Stomach (tissue), 9 donors: ENCODE measurements around the gene CCDC51. TPM values are rescaled to one million over a fixed set of nuclear protein-coding genes. Genes with fewer than 3 reads are reported as not detected.

Experiments used
- DNase-seq, 2 donors: peaks; one replicate each; pipeline versions ENCODE4 v3.0.0 to v3.0.0-alpha.2; 2013 to 2019
- H3K27ac ChIP-seq, 5 donors: fragments of 200-600 bp in 4 of 5; sonication (generic) in 4 of 5; one replicate each; pipeline ENCODE4 v1.5.1; 2013 to 2019; ENCODE audit warnings: mild to moderate bottlenecking in 1 of 5, moderate library complexity in 1 of 5
- H3K27me3 ChIP-seq, 3 donors: fragments of 200-600 bp; sonication (generic); one replicate each; pipeline ENCODE4 v1.5.1; 2017 to 2019; ENCODE audit warnings: mixed run types in 1 of 3
- H3K36me3 ChIP-seq, 4 donors: fragments of 200-600 bp; sonication (generic); 1 replicate in 3 of 4; 2 replicates in 1 of 4; pipeline ENCODE4 v1.5.1; 2016 to 2019
- H3K4me1 ChIP-seq, 4 donors: fragments of 200-600 bp; sonication (generic); one replicate each; pipeline ENCODE4 v1.5.1; 2016 to 2019
- H3K4me3 ChIP-seq, 4 donors: fragments of 200-600 bp; sonication (generic) in 3 of 4; one replicate each; pipeline ENCODE4 v1.5.1; 2016 to 2019; ENCODE audit warnings: mild to moderate bottlenecking in 1 of 4
- H3K9me3 ChIP-seq, 4 donors: fragments of 200-600 bp; sonication (generic); one replicate each; pipeline ENCODE4 v1.5.1; 2016 to 2019
- EP300 ChIP-seq: sonication (generic); formaldehyde crosslinking; IDR thresholded peaks from one replicate; pipeline ENCODE4 v1.6.1; 2017; ENCODE audit warnings: antibody characterized with exemption
- POLR2A ChIP-seq, 4 donors: fragments of 450-650 bp; IDR thresholded peaks; one replicate each; pipeline ENCODE4 v1.6.1; 2016; ENCODE audit warnings: antibody characterized with exemption in 4 of 4, control low read depth in 2 of 4, mild to moderate bottlenecking in 1 of 4, moderate library complexity in 1 of 4
- POLR2AphosphoS5 ChIP-seq, 3 donors: sonication (generic); formaldehyde crosslinking; IDR thresholded peaks; one replicate each; pipeline ENCODE4 v1.6.1; 2016; ENCODE audit warnings: antibody characterized with exemption in 3 of 3
- WGBS, 5 donors: extraction: QIAGEN DNeasy Blood & Tissue Kit in 3 of 5; methylation state at CpG; one replicate each; pipeline versions ENCODE4 v1.1.5 to v1.1.7; 2013 to 2018; 5-methylcytosine and 5-hydroxymethylcytosine counted together
- intact Hi-C: fragments of 100-400 bp; cut with DNase I; formaldehyde crosslinking; loops from one replicate; pipeline ENCODE4 v1.15.1; 2023; ENCODE audit warnings: low total_unique reads
- polyA plus RNA-seq, 3 donors: library from polyadenylated mRNA; stranded (reverse); fragments of 200-250 nt; gene quantifications; one replicate each; pipeline ENCODE4 v1.2.3, GENCODE V29; 2013
- total RNA-seq, 5 donors: library from RNA; depleted of rRNA; stranded (reverse); fragments of >200 nt; gene quantifications; one replicate each; pipeline versions ENCODE4 v1.1.0 to v1.2.3, GENCODE V29; 2014 to 2016
- TF ChIP-seq, protein P1 (sequence below), 7 experiments: fragments of 450-650 bp in 4 of 7; fragments of 200-600 bp in 3 of 7; sonication (generic) in 3 of 7; IDR thresholded peaks; one replicate each; pipeline ENCODE4 v1.5.1; 2016 to 2019; ENCODE audit warnings: antibody characterized with exemption in 7 of 7, control low read depth in 2 of 7, mild to moderate bottlenecking in 1 of 7
- donor health status: healthy with polysubstance abuse.
- donor health status: Bipolar disorder and iron deficiency.
- donor health status: healthy.

CCDC51 gene
- total and polyA plus RNA-seq, 8 donors, result 1.8 to 12.5 (median 8.3) TPM

DNA sequence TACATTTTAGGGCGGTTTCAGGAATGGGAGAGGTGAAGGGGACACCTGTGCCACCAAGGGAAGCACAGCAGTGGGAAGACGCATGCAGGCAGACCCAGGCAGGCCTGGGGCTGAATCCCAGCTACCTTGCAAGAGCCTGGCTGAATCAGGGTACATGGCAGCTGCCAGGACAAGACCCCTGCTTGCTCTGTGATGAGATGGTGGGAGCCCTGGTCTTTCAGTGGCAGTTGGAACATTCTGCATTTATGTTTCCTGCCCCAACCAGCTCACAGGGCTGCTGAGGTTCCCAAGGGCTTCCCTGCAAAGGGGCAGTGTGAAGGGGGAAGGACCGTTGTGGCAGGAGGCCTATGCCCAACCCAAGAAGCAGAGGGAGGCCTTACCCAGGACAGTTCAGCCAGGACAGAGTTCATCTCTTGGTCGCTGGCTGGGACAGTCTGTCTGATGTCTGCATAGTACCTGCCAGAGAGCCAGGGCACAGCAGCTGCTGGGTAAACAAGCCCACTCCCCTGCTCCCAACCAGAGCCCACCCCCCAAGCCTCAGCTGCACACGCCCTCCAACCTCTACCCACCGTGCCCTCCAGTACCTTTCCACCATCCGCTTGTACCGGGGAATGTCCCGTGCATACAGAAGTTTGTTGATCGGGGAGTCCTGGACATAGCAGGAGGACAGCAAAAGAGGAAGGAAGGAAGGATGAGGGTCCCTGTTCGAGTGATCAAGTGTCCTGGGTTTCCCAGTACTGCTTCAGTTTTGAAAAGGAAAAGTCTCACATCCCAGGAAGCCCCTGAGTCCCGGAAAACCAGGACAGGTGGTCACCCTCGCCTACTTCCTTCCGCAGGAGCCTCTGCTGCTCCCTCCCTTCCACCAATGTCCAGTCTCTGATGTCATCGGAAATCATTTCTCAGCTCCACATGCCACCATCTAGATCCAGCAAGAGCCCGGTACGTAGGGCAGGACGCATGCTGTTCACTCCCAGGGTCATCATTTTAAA is 33.2 kb downstream of the CCDC51 start:
- intact Hi-C loops, result no loop called here
- no peaks in the 10 kb centered on the region for H3K27me3 ChIP-seq
- WGBS, 5 donors, result 85 to 90% (median 88%) methylated on average over 17 to 18 of the region's 18 CpGs
- H3K36me3 ChIP-seq, result peaks cover 65 to 90% (median 83%) of the 10 kb centered on the region in 4 donors
- peaks cover 0 to 13% (median 7%) of the 10 kb centered on the region in 4 donors for H3K4me1 ChIP-seq
- peak; percentile 2 to 11 for DNase-seq
- TF ChIP-seq EP300 (no peak), POLR2A (IDR thresholded peaks at IDR 0.05) (no peak), POLR2AphosphoS5 (IDR thresholded peaks at IDR 0.05) (no peak)
- TF ChIP-seq, protein P1, sequence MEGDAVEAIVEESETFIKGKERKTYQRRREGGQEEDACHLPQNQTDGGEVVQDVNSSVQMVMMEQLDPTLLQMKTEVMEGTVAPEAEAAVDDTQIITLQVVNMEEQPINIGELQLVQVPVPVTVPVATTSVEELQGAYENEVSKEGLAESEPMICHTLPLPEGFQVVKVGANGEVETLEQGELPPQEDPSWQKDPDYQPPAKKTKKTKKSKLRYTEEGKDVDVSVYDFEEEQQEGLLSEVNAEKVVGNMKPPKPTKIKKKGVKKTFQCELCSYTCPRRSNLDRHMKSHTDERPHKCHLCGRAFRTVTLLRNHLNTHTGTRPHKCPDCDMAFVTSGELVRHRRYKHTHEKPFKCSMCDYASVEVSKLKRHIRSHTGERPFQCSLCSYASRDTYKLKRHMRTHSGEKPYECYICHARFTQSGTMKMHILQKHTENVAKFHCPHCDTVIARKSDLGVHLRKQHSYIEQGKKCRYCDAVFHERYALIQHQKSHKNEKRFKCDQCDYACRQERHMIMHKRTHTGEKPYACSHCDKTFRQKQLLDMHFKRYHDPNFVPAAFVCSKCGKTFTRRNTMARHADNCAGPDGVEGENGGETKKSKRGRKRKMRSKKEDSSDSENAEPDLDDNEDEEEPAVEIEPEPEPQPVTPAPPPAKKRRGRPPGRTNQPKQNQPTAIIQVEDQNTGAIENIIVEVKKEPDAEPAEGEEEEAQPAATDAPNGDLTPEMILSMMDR (IDR thresholded peaks at IDR 0.05), result no peak
- H3K27ac ChIP-seq, result peak overlapping the region in 1 of 5 donors; percentile 87
- H3K4me3 ChIP-seq, result no peak overlapping the region
- no peaks in the 10 kb centered on the region for H3K9me3 ChIP-seq

DNA sequence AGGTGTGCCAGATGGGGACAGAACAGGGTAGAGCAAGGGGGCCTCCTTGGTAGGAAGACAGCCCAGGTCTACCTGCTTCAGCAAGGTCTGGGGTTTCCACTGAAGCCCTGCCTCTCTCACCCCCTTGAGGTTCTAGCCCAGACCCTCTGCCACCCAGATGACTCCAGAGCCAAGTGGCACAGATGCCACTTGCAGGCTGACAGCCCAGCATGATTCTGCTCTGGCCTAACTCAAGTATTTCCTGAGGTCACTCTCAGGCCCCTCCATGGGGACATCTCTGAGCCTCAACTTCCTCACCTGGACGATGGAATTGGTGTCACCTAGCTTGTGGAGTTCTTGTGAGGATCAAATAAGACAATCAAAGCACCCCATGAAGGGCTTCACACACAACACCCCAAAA is 33.9 kb downstream of the CCDC51 start:
- WGBS, 5 donors, result 73 to 81% (median 76%) methylated on average over 1 of the region's 1 CpG
- Histone ChIP-seq H3K36me3 (peaks cover 58 to 82% (median 75%) of the 10 kb centered on the region in 4 donors), H3K4me1 (peaks cover 0 to 21% (median 15%) of the 10 kb centered on the region in 4 donors), H3K27ac (peak overlapping the region in 1 of 5 donors; percentile 87), H3K27me3 (no peaks in the 10 kb centered on the region), H3K9me3 (no peaks in the 10 kb centered on the region), H3K4me3 (no peak overlapping the region)
- TF ChIP-seq, protein P1 (IDR thresholded peaks at IDR 0.05), result no peak
- TF ChIP-seq EP300 (no peak), POLR2AphosphoS5 (IDR thresholded peaks at IDR 0.05) (no peak), POLR2A (IDR thresholded peaks at IDR 0.05) (no peak)
- DNase-seq, result peak in 1 of 2 donors; percentile 1
- intact Hi-C loops, result no loop called here

DNA sequence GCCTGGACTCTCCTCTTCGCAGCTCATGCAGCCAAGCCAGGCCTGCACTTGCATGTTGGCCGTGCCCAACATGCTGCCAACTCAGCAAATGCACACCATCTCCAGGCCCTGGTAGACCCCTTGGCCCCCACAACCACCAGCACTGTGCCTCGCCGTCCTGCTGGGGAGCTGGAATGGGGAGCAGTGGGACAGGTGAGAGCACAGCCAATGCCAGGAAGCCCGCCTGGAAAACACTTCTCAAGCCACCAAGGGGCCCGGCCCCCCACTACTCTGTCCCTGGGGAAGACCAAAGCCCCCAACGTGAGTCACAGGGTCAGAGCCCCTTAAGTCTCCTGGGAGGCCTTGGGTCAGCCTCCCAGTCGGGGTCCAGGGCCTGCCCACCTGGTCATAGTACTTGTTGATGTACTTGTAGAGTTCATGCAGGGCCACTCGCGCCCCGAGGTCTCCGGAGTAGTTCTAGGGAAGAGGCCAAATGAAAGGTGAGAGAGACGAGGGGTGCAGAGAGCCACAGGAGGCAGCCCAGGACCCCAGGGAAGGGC is 34.5 kb downstream of the CCDC51 start:
- intact Hi-C loops, result no loop called here
- peak in 1 of 2 donors; percentile 24 for DNase-seq
- Histone ChIP-seq H3K27ac (peak overlapping the region in 1 of 5 donors; percentile 87), H3K27me3 (no peaks in the 10 kb centered on the region), H3K4me1 (peaks cover 0 to 21% (median 16%) of the 10 kb centered on the region in 4 donors), H3K9me3 (no peaks in the 10 kb centered on the region), H3K4me3 (no peak overlapping the region), H3K36me3 (peaks cover 52 to 77% (median 70%) of the 10 kb centered on the region in 4 donors)
- WGBS, 5 donors, result 78 to 91% (median 85%) methylated on average over 8 to 13 of the region's 13 CpGs
- no peak for TF ChIP-seq POLR2A (IDR thresholded peaks at IDR 0.05)
- no peak for TF ChIP-seq POLR2AphosphoS5 (IDR thresholded peaks at IDR 0.05)
- TF ChIP-seq, protein P1 (IDR thresholded peaks at IDR 0.05), result no peak
- no peak for TF ChIP-seq EP300
